GM19467 (cell line): ENCODE results near the gene SLC1A5.

Experiments used
- ATAC-seq: cut with Tn5 transposase; IDR thresholded peaks from one replicate; pipeline ENCODE4 v1.9.1; 2021; ENCODE audit warnings: mild to moderate bottlenecking, moderate library complexity; ENCODE audit not compliant: unreplicated experiment

SLC1A5 gene

DNA sequence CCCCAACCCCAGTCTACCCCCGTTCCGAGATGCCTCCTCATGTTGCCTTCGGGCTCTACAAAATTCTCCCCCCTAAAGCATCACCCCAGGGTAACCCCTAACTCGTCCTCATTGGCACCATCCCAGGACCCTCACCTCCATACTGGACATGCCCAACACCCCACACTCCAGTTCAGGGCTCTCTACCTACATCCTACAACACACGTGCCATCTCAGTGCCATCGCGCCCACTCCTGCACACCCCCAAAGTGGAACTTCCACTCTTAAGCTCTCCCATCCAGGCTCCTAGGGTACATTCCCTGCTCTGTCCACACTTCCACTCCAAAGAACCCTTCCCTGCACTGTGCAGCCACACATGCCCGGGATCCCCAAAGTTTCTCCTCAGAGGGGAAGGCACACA, 43.4 kb downstream of the SLC1A5 start:
- ATAC-seq, result no peak

DNA sequence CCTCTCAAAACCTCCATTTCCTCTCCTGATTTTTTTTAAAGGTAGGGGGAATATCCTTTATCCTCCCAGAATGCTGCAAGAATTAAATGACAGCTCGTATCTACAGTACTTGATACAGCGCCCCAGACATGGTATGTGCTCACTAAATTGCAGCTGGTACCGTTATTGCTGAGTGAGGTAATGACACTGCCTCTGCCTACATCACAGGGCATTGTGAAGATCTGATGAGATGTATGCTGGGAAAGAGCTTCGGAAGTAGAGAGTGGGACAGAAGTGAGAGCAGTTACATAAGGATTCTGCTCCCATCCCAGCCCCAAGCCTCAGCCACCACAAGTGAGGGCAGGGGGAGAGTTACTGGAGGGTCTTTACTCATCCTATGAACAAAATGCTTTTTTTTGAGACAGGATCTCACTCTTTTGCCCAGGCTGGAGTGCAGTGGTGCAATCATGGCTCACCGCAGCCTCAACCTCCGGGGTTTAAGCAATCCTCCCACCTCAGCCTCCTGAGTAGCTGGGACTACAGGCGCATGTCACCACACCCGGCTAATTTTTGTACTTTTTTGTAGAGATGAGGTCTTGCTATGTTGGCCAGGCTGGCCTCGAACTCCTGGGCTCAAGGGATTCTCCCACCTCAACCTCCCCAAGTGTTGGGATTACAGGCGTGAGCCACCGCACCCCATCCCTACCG, 44.2 kb downstream of the SLC1A5 start:
- no peak for ATAC-seq

DNA sequence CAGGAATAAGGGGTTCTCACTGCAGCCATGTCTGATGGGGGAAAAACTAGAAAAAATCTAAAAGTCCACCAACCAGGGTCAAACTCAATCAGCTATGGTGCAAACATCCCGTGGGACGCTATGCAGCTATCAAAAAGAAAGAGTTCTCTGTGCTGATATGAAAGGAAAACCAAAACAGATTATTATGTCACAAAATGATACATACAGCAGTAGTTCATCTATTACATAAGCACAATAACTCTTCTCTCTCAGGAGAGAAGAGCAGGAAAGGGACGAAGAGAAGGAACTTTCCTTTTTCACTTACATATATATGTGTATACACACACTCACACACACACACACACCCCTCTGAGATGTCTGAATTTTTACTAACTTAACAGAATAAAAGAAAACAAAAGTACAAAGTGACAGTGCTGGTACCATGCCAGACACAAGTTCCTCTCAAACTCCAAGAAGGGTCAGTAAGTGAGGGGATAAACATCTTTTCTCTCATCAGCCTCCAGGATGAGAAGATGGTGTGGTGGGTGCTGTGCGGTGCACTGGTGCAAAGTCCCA, 45.4 kb downstream of the SLC1A5 start:
- no peak for ATAC-seq

DNA sequence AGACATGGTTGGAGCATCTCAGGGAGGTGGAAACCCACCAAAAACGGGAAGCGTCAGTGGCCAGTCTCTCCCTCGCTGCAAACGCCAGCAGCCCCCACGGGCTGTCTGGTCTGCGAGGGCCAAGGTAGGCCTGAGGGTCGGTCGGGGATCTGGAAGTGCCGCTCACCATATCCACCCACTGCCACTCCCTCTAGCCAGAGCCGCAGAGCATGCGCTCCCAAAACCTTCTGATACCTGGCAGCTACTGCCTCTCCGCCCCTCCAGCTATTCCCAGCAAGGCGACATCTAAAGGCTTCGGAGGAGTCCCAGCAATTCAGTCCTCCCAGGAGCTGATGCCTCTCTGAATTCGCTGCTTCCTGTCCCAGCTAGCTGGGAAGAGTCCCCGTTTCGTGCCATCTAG, 46.9 kb downstream of the SLC1A5 start:
- ATAC-seq, result no peak

DNA sequence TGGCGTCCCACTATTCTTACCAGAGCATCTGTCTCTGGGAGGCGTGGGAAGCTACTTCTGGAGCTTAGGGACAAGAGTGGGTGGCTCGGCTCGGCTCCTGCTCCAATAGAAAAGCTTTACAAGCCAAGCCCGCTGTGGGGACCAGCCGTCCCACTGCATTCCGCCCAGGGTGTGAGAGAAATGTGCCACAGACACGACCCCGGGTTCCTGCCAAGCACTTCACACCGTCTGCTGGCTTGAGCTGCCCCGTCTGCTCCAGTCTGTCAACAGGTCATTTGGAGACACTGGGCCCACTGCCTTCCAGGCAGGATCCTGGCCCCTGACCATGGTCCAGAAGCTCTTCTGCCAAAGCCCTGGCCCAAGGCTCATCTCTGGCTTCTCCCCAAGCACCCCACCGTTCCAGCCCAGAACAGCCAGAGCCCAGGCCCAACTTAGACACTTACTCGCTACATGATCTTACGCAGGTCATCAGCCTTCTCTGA, 49.1 kb downstream of the SLC1A5 start:
- ATAC-seq, result no peak

DNA sequence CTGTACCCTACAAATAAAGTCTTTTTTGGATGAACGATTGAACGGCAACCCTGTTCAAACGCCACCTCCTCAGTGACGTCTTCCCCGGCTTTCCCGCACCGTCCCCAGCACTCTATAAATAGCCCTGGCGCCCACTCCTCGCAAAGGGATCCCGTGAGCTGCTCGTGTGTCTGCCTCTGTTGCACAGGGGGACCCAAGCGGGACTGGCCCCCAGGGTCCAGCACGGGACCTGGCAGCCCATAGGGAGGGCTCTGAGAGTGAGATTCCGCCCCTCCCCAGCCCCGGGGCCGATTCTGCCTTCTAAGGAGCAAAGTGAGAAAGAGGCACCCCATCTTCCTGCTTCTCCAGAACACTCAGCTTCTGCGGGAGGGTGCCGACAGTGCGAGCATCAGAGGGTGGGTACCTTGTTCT, 50.6 kb downstream of the SLC1A5 start:
- ATAC-seq, result no peak

DNA sequence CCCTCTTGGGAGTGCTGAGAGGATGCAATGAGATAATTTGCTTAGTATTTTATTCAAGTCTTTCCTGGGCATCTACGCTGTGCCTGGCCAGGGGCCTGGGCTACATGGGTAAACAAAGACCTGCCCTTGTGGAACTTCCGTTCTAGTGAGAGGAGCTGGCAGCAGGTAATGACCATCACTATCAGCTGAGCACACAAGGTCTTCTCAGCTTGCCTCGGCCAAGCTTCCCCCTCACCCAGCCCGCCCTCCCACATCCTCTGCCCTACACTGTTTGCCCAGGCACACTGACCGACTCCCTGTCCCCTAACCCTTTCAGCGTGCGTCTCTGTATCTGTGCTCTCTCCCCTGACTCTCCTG, 51.1 kb downstream of the SLC1A5 start:
- no peak for ATAC-seq

DNA sequence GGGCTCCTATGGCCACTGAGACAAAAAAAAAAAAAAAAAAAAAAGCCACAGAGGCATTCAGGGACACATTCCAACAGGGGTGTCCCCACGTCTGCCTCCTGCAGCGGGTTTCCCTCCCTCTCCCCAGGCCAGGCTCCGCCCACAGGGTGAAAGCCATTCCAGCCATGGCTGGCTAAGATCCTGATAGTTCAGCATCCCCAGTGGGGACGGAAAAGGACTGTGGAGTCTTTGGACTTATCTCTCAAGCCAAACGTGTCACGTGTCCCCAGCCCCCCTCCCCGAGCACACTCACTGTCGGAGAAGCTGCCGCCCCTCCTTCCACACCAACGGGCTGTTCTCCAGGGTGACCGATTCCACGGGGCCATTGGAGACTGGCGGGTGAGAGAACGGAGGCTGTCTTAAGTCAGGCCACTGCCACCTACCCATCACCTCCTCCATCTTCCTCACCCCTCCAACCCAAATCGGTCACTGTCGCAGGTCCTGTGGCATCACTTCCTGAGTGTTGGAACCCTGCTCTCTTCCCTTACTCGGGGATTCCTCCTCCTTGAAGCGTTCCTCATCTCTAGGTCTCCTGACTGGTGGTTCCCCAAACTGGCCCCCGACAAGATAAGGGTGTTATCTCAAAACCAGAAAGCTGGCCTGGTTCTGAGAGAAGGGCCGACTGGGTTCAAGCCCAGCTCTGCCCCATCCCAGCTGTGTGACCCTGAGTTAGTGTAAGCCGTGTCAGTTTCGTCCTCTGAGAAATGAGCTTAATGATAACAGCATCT, 51.7 kb downstream of the SLC1A5 start:
- ATAC-seq, result no peak

DNA sequence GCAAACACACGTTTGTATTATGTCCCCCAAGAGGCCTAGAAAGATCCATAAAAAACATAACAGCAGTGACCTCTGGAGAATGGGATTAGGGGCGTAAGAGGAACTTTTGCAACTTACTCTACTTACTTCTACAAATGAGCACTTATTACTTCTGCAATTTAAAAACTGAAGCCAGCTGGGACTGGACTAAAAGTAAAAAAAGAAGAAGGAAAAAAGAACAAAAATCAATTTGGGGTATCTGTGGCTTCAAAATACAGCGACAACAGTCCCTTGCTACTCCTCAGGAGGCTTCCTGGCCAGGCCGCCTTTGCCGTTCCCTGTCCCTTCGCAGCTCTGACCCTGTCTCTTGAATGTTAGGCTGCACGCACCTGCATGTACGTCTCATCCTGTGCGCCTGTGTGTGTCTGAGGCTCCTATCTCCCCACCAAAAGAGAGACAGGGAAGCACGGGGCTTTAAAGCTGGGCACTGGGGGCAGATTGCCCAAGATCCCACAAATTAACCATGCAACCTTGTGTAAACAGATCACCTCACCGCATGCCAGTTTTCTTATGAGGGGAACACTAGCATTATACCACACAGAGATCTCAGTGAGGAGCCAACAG, 54.6 kb downstream of the SLC1A5 start:
- no peak for ATAC-seq

DNA sequence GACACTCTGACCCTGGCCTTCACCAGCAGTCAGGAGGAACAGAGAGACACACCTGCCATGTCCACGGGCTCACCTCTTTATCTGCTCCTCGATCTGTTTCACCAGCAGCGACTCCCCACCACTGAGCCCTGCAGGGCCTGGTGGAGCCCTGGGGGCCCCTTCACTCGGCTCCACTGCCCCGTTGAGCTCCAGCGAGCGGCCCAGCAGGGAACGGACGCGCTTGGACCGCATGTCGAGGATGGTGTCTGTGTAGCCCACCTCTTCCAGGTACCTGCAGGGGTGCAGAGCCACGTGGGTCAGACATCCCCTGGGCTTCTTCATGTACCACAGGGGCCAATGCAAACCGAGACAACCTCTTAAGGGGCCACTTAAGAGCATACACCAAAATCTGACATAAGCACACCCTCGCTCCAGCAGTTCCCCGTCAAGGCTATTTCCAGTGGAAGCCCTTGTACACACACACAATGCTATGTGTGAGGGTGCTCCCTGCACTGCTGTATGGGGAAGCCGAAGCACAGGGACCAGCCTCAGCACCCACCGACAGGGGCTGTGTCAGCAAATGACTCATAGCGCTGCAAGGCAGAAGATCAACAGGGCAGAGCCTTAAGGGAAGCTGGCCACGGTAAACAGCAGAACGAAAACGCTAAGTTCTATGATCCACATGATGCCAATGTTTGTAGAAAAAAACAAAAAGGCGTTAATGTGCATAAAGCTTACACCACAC, 55.3 kb downstream of the SLC1A5 start:
- no peak for ATAC-seq

DNA sequence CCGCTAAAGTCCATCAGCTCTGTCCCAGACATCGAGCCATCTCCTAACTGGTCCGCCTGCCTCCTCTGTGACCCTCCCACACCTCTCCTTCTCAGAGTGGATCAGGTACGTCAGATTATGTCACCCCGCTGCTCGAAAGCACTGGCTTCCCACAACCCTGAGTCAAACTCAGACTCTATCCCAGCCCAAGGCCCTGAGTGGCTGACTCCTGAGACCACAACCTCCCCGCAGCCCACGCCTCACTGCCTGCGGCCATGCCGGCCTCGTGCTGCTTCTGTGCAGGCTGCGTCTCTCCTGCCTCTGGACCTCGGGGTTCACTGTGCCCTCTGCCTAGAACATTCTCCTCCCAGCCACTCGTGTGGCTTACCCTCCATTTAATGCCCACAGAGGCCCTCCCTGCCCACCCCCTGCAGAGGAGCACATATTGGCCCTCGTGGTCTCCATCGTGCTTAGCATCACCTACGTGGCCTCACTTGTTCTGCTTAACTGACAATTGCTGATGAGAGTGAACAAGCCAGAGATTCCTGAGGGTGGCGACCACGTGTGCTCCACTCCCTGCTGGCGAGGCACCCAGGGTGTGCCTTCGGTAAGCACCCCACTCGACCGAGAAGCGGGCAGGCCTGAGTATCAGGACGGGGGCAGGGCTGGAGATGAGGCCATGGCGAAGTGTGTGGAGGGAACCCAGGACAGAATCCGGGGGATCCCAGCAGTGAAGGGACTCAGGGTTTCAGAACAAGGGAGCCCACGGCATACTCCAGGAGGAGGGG, 56.0 kb downstream of the SLC1A5 start:
- no peak for ATAC-seq

DNA sequence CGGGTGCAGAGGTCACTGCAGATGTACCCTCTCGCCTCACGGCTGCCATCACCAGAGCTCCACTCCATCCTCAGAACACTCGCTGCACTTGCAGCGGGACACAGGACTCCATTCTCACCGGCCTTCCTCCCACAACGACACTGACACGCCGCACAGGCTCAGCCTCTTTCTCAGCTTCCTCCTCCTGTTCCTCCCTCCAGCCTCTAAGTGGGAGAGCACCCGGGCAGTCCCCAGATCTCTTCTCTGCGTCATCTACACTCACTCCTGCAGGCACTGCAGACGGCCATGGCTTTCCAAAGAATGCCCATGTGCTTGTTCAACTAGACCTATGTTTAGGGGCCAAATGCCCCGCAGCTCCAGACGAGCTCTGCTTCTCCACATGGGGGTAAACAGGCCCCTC, 56.8 kb downstream of the SLC1A5 start:
- no peak for ATAC-seq

DNA sequence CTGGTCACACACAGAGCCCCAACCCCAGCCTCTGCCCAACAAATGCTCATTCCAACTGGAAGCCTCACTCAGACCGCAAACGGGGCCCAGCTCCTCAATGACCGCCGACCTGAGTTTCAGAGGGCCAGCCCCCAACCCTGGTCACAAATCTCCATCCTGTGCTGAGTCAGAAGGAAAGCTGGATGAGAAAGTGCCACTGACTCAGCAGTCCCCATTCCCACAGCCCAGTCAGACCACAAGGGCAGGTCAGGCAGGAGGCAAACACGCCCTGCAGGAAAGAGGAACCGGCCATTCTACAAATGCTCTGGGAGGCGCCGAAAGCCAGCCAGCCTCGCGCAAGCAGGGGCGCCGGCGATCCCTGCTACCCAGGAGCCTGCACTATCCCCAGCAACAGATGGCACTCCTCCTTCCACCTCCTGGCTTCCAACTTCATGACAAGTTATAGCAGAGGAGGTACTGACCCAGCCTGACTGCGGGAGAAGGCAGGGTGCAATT, 57.3 kb downstream of the SLC1A5 start:
- ATAC-seq, result no peak

DNA sequence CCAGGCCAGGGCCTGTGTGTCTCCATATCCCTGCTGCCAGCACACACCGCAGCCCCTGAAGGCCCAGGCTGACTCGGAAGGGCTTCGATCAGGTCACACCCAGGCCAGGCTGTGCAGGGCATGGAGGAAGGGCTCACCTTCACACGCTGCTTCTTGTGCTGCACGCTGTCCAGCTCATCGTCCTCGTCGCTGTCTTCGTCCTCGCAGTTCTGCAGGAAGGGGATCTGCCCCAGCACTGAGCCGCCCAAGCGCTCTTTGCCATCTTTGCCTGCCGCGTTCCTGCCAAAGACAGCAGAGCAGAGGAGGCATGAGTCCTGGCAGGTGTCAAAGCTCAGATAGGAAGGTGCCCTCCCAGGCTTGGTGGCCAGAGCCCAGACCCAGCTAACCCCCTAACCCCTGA, 57.8 kb downstream of the SLC1A5 start:
- no peak for ATAC-seq

DNA sequence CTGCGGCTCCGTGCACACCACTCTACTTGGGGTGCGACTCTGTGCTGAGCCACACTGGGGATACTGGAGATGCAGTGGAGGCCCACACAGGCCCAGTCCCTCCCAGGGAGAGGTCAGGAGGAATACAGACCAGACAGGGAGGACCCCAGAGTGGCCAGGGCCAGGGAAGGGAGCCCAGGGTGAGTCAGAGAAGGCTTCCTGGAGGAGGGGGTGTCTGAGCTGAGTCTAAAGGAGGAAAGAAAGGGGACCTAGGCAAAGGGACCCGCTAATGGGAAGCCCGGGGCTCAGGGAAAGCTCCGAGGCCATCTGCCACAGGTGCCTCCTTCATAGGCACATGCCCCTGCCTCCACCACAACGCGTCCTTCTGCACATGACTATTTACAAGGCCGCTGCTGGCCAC, 58.2 kb downstream of the SLC1A5 start:
- ATAC-seq, result no peak

DNA sequence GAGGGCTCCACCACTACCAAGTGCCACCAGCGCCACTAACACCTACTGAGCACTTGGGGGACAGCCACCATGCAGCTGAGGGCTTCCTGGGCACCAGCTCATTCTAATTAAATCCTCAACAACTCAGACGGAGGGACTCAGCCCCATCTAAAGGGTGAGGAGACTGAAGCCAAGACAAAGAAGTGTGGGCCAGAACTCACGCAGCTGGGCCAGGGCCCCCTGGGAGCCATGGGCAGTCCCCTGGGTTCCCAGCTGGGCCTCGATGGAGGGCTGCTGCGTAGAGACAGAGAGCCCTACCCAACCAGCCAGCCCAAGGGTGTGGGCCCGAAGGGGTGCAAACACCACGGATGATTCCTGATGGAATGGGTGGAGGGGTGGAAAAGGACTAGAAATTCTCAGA, 58.7 kb downstream of the SLC1A5 start:
- no peak for ATAC-seq

DNA sequence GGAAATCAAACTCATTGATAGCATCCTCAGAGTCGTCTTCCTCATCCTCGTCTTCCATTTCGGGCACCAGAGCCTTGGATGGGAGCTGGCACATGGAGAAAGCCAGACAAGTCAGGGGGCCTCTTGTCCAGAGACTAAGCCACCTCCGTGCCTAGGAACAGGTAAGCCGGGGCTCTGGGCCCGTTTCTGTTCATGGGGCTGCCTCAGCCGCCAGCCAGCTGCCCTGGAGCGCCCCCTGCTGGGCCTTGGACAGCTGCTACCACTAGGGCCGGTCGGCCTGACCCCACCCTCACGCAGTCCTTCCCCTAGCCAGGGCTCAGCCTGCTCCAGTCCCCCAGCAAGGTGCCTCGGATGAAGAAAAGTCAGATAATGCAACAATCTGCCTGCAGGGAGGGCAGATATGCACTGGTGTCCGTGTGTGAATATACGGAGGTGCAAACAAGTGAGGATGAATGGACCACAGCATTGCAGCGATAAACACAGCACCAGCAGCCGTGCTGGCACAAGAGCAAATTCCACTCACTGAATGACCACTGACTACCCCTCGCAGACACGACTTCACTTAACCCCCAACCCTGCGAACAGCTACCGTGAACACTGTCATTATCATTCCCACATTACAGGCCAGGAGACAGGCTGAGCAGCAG, 59.6 kb downstream of the SLC1A5 start:
- no peak for ATAC-seq

DNA sequence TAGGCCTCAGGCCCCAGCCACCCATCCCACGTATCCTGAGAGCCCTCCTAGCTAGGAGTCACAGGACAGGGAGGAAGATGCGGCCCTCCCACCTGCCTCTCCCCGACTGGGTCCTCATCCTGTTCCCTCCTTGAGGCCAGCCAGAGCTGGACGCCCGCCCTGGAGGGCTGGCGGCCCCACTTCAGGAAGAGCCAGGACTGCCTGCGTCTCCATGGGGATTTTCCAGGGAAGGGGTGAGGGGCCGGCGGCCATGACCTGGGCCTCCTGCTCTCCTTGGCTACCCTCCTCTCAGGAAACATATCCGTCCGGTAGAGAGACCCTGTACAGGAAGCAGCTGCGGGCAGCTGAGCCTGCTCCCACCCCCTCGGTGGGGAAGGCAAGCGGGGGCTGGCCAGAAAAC, 60.2 kb downstream of the SLC1A5 start:
- ATAC-seq, result no peak

DNA sequence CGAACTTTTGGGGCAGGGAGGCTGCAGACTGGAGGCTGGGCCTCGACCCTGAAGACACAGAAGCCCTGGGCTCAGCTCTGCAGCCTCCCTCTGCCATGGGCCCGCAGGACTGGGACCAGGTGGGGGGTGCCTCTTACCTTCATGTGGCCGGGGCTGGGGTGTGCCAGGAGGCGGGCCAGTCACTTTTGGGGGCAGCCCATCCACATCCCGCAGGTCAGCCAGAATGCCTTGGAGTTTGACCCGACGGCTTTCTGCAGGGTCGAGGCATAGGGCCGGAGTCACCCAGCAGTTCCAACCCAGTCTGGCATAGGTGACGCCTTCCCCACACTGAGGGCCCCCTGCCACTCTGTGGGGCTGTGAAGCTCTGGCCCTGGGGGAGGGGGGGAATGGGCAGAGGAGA, 60.6 kb downstream of the SLC1A5 start:
- ATAC-seq, result no peak

DNA sequence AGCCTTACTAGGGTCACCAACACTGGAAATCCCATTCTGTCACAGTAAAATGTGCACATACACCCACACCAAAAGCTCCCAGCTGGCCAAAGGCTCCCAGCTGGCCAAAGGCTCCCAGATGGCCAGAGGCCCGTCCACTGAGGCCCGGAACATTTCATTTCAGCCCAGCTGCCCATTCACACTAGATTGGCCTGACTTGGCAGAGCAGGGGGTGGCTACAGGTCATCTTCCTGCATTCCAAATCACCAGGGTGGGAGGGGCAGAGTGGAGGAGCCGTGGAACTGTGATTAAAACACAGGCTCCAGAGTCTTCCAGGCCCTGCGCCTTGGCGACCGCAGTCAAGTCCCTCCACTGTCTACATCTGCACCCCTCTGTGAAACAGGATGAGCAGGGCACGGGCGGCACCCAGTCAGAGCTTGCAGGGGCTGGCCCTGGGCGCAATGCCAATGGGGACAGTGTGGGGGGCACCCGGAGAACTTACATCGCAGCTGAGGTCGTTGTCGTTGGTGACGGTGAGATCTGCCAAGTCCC, 61.4 kb downstream of the SLC1A5 start:
- no peak for ATAC-seq
